A549 (cell line): ENCODE results near the gene DUS2.

Experiments used
- CBX2 ChIP-seq: fragments of 200-600 bp; sonication (generic); IDR thresholded peaks from 2 replicates; pipeline ENCODE4 v1.6.1; 2016; ENCODE audit warnings: low read depth, mild to moderate bottlenecking, borderline replicate concordance
- CEBPB ChIP-seq, 2 experiments: fragments of >200 bp in 1 of 2; sonication (Bioruptor Twin) in 1 of 2; formaldehyde crosslinking in 1 of 2; IDR thresholded peaks; 2 replicates each; pipeline ENCODE4 v1.6.1; 2012 to 2016
- CTCF ChIP-seq: fragments of >200 bp; sonication (Bioruptor Twin); formaldehyde crosslinking; IDR thresholded peaks from 3 replicates; pipeline ENCODE4 v1.5.1; 2016
- KDM5A ChIP-seq: fragments of 200-600 bp; sonication (generic); IDR thresholded peaks from 2 replicates; pipeline ENCODE4 v1.6.1; 2016; ENCODE audit warnings: antibody characterized with exemption, mild to moderate bottlenecking
- MYC ChIP-seq: IDR thresholded peaks from 2 replicates; pipeline ENCODE4 v1.6.1; 2012; ENCODE audit warnings: mild to moderate bottlenecking, inconsistent platforms, low read length, improper control_type of control experiment, borderline replicate concordance
- NPAS2 ChIP-seq: fragments of 250-450 bp; sonication (Bioruptor Pico); IDR thresholded peaks from 2 replicates; pipeline ENCODE4 v1.8.0; 2022; ENCODE audit warnings: mild to moderate bottlenecking, moderate library complexity, borderline replicate concordance
- POLR2A ChIP-seq: IDR thresholded peaks from 2 replicates; pipeline ENCODE4 v1.6.1; 2012; ENCODE audit warnings: mild to moderate bottlenecking, low read length
- SMC3 ChIP-seq: fragments of >200 bp; sonication (Bioruptor Twin); formaldehyde crosslinking; IDR thresholded peaks from 3 replicates; pipeline ENCODE4 v1.6.1; 2018; ENCODE audit warnings: inconsistent platforms
- USF2 ChIP-seq: fragments of 450-650 bp; IDR thresholded peaks from 2 replicates; pipeline ENCODE4 v1.6.1; 2014; ENCODE audit warnings: antibody characterized with exemption

GRCh38 chr16:68077866-68078700, 55.0 kb downstream of the DUS2 start:
- no peak for TF ChIP-seq CEBPB (IDR thresholded peaks at IDR 0.05)
- TF ChIP-seq POLR2A, result no peak
- TF ChIP-seq KDM5A, result no peak
- TF ChIP-seq CTCF, result no peak
- no peak for TF ChIP-seq CBX2
- no peak for TF ChIP-seq MYC
- no peak for TF ChIP-seq NPAS2 (CRISPR knock-in tag)
- TF ChIP-seq USF2, result no peak
- no peak for TF ChIP-seq SMC3
